GM20431 (cell line): ENCODE data around the gene PTOV1.

Experiments used
- in situ Hi-C: fragments of 300-500 bp; cut with MseI, MboI; formaldehyde crosslinking; loops from one replicate; pipeline ENCODE4 v1.15.0; 2020; ENCODE audit warnings: low sequenced_read_pairs; ENCODE audit not compliant: unreplicated experiment

Gene PTOV1

GRCh38 chr19:49907745-49908446 is 56.9 kb downstream of the PTOV1 start:
- in situ Hi-C loops = no loop called here

- in situ Hi-C loops = no loop called here
These were observed 57.8 kb downstream of the PTOV1 start for GRCh38 chr19:49908480-49909420.

- in situ Hi-C loops = no loop called here
These were observed 59.2 kb downstream of the PTOV1 start for GRCh38 chr19:49910179-49910578.
